Measurements from ENCODE around the gene CCDC142.

Gene CCDC142

GRCh38 chr2:74441690-74442482 is 40.9 kb downstream of the CCDC142 start, which contains the start of gene RTKN:
Gene RTKN (minus strand): TSS chr2:74441937. CDS start chr2:74441816, 121 bp downstream.
- DNase-seq (ENCODE audit: low spot score), result no peak

- no peak for DNase-seq (ENCODE audit: low spot score)
Measured at GRCh38 chr2:74441170-74441689, 41.6 kb downstream of the CCDC142 start.

- DNase-seq (ENCODE audit: low spot score), result peak; percentile 94
Measured at GRCh38 chr2:74440378-74441169, 42.2 kb downstream of the CCDC142 start.

- DNase-seq (ENCODE audit: low spot score), result no peak
Measured at GRCh38 chr2:74439803-74440377, 42.9 kb downstream of the CCDC142 start.

GRCh38 chr2:74439373-74439772 is 43.4 kb downstream of the CCDC142 start:
- no peak for DNase-seq (ENCODE audit: low spot score)

GRCh38 chr2:74438248-74438647 is 44.5 kb downstream of the CCDC142 start:
- DNase-seq (ENCODE audit: low spot score), result no peak

- DNase-seq (ENCODE audit: low spot score), result no peak
Measured at GRCh38 chr2:74436848-74437695, 45.7 kb downstream of the CCDC142 start.

GRCh38 chr2:74436111-74436805 is 46.5 kb downstream of the CCDC142 start:
- DNase-seq (ENCODE audit: low spot score), result no peak

- DNase-seq (ENCODE audit: low spot score), result no peak
Measured at GRCh38 chr2:74430502-74430901, 52.3 kb downstream of the CCDC142 start.

GRCh38 chr2:74429487-74430451 is 53.0 kb downstream of the CCDC142 start:
- DNase-seq (ENCODE audit: low spot score), result no peak

GRCh38 chr2:74428675-74429074 is 54.1 kb downstream of the CCDC142 start:
- no peak for DNase-seq (ENCODE audit: low spot score)

GRCh38 chr2:74427551-74427950 is 55.2 kb downstream of the CCDC142 start:
- no peak for DNase-seq (ENCODE audit: low spot score)

- no peak for DNase-seq (ENCODE audit: low spot score)
Measured at GRCh38 chr2:74426181-74426758, 56.5 kb downstream of the CCDC142 start.

- no peak for DNase-seq (ENCODE audit: low spot score)
Measured at GRCh38 chr2:74425523-74425922, 57.3 kb downstream of the CCDC142 start.

GRCh38 chr2:74424995-74425406 is 57.8 kb downstream of the CCDC142 start:
- DNase-seq (ENCODE audit: low spot score), result no peak

- no peak for DNase-seq (ENCODE audit: low spot score)
Measured at GRCh38 chr2:74424139-74424992, 58.4 kb downstream of the CCDC142 start.

Data from germinal center (tissue), 1 donor.